HG03097 (cell line): Measurements from ENCODE around the gene MDGA2.
"Not testable (repeated sequence)": the region's sequence is repeated elsewhere in the genome, so short reads cannot be mapped to it uniquely, and the experiment has no call there.

Source experiments
- ATAC-seq: cut with Tn5 transposase; IDR thresholded peaks from one replicate; pipeline ENCODE4 v1.9.1; 2021; ENCODE audit not compliant: unreplicated experiment, low FRiP score

Gene MDGA2

DNA sequence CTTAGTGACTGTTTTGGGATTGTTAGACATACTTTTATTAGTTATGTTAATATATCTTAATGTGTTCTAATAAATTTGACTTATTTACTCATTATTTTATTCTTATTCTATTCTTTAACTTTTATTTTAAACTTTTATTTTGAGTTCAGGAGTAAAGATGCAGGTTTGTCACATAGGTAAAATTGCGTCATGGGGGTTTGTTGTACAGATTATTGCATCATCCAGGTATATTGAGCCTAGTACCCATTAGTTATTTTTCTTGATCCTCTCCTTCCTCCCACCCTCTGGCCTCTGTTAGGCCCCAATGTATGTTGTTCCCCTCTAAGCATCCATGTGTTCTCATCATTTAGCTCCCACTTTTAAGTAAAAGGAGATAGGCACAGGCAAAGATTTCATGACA lies 495.5 kb downstream of the MDGA2 start:
- ATAC-seq: no peak

DNA sequence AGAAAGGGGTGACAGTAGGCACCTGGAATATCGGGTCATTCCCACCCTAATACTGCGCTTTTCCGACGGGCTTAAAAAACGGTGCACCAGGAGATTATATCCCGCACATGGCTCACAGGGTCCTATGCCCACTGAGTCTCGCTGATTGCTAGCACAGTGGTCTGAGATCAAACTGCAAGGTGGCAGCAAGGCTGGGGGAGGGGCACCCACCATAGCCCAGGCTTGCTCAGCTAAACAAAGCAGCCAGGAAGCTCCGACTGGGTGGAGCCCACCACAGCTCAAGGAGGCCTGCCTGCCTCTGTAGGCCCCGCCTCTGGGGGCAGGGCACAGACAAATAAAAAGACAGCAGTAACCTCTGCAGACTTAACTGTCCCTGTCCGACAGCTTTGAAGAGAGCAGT lies 503.5 kb downstream of the MDGA2 start:
- not testable (repeated sequence) for ATAC-seq

DNA sequence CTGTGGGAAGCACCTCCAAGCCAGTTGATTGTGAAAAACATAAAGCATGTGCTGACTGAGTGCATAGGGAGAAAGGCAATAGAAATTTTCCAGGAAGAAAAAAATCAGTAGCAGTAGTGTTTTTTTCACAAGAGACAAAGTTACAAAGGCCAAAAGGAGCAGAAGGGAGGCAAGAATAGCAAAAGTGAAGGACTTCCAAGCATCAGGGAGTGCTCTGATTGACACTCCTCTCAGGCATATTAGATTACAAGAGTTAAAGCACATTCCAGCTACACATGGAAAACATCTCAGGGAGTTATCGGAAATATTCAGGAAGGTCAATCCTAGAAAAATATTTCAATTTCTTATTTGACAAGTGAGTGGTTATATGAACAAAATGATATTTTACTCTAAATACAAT lies 508.0 kb downstream of the MDGA2 start:
- no peak for ATAC-seq

DNA sequence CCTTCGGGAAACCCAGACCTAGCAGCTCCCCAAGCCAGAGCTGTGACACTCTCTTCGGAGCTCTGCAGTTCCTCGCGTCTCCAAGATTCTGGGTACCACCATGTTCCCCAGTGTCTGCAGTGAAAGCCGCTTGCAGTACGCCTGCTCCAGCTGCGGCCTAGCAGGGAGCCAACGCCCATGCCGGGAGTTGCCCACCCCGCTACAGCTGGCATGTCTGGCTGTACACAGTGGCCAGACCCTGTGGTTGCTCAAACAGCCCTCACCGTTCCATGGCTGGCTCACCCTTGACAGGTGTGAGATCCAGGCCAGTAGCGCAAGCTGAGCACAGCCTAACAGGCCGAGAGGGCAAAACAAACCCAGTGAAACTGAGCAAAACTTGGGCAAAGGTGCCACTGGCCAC lies 520.0 kb downstream of the MDGA2 start:
- no peak for ATAC-seq

DNA sequence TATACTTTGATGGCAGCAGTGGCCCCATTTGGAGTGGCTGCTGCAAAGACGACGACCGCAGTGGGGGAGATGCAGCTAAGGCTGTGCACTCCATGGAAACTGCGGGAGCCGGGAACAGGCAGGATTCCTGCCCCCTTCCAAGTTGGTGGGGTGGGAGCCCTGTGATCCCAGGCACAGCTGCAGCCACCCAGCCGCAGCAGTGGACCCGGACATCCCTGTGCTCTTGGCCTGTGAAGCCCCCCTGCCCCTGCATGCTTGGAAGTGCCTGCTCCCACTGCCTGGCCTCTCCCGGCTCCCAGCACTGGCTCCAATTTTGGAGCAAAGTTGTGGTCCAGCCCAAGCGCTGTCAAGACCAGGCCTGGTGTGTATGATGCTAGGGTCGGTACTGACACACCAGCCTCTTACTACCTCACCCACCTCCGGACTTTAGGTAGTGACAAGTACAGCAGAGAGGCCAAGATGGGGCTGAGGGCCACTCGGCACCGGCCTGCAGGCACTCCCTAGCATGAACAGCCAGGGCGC lies 521.1 kb downstream of the MDGA2 start:
- ATAC-seq: no peak

DNA sequence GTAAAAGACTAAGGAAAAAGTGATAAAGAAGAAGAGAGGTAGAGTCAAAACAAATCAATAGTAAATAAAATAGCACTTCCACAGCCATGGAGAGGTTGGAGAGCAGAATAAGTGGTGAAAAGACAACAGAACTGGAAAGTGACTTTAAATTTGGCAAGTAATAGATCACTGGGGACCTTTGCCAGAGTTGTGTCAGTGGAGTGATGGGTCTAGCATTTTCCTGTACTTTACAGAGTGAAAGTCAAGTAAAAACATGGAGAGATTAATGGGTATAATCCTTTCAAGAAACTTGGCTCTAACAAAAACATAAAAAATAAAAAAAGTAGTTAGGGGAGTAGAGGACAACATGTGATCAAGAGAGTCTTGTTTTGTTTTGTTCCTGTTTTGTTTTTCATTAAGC lies 521.7 kb downstream of the MDGA2 start:
- ATAC-seq: no peak

DNA sequence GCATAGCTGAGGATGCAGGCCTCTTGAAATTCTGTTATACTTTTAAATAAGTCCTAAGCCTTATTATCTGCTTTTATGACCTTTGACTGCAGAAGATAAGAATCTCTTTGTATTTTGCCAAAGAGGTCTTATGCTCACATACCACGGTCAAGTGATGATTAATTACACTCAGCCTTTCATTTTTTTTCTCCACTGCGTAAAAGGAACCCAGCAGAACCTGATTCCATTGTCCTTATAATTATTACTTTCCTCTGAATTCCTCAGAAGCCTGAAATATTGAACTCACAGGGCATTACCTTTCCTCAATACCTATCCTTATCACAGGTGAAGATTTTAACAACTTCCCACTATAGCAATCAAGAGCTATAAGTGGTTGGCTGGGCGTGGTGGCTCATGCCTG lies 525.1 kb downstream of the MDGA2 start:
- ATAC-seq: no peak

DNA sequence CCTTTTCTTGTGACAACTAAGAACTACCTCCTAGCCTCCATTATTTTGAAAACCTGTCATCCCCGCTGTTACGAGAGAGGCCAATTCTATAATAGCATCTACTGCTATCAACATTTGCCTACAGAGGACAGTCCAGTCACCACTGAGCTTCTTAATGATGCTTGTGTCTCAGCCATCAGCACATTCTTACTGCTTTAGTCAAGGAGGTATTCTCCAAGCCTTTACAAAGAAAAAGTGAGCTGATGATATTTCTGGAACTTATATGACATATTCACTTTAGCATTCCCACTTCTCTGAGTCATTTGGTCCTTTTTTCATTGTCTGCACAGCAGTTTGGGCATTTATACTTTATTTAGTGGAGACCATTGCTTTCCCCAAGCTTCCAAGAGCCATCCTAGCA lies 526.1 kb downstream of the MDGA2 start:
- ATAC-seq: no peak

DNA sequence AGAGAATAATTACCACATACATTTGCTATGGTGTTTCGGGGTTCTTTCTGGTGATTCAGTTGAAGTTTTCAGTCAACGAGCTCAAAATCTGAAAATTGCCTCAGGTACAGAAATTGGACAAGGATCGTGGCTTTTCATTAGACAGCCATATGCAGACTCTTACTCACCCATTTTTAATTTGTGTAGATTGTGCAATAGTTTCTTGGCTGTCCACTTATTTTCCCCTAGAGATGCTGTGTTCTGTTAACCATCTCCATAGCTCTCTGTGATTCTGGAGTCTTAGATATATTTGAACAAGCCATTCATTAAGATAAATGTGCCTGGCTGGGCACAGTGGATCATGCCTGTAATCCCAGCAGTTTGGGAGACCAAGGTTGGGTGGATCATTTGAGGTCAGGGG lies 526.7 kb downstream of the MDGA2 start:
- no peak for ATAC-seq

DNA sequence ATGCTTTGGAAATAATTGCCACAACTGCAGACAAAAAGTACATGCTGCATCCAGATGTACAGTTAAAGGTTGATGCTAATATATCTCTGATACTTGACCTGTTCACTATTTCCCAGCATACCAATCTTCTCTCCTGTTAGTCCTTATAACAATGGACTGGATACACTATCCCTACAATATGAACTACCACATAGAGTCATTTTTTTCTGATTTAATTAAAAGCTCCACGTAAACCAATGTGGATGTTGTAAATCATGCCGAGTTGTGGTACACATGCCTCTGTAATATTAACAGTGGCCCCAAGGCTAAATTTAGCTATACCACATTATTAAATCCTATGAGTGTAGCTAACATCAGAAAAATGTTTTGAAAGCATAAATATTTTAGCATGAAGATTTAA lies 554.8 kb downstream of the MDGA2 start:
- ATAC-seq: no peak

DNA sequence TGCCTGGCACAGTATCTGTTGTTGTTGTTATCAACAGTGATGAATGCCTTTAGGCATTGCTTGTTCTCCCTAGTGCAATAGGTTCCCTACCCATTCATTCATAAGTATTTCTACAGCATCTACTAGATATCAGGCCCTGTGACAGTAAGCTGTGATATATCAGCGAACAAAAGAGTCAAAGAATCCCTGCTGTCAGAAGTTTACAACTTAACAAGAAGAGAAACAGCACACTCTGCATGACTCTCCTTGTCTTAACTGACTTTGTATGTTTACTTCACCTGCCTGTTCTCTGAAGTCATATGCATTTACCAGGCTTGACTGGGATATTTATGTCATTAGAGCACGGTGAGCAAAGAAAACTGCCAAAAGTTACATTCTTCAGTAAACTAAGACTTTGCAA lies 571.6 kb downstream of the MDGA2 start:
- ATAC-seq: no peak

DNA sequence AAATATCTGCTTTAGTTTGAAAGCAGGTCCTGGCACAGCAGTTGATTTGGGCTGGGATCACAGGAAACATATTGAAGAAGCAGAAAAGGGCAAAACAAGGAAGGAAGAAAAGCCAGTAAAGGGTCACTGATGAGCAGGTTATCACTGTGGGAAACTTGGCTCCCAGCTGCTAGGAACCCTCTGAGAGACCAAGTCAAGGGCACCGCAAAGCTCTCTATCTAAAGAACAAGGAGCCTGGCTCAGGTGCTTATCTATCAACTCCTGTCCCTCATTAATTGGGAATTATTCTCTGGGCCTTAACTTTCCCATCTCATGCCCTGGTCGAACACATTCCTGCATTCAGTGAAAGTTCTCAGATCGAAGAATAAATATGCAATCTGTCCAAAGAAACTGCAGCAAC lies 572.9 kb downstream of the MDGA2 start:
- no peak for ATAC-seq

DNA sequence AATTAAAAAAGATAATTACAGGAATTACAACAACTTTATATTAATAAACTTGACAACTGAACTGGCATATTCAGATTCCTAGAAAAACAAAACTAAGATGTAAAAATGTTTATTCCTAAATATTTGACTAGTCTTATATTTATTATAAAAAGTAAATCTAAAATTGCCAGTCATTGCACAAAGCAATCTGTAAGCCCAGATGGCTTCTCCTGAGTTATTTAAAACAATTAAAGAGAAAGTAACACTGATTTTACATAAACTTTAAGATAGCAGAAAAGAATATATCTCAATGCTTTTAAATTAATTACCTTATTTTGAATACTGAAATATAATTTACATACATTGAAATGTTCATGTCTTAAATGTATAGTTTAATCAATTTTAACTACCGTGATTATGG lies 589.7 kb downstream of the MDGA2 start:
- ATAC-seq: no peak

DNA sequence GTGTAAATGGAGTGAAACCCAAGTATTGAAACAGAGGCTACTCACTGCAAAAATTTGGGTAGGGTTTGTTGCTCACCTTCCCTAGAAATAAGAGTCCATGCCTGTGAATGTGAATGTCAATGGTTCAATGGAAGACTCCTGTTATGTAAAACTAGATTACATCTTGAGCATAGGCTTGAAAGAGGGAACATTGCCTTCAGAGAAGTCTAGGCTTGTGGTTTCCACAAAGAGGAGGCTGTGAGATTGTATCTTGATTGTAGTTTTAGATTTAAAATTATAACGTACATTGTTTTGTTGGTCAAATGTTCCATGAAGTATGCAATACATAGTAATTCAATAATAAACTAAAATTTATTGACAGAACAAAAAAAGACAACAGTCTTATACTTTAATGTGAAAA lies 610.1 kb downstream of the MDGA2 start:
- no peak for ATAC-seq

DNA sequence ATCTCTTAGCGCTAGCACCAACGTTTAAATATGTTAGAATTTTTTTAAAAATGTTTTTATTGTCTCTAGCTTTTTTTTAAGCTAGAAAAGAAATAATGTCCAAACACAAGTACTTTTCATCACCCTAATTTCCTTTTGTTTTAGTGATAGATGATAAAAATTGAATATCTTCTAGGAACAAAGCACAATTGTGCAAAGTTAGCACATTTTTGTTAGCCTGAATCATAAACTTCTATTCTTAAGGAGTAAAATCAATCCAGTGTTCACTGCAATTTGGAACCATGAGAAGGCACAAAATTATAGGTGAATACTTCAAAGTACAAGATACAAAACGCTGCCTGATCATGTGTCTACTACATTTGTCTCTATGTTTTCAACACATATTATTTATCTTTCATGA lies 615.4 kb downstream of the MDGA2 start:
- ATAC-seq: no peak

DNA sequence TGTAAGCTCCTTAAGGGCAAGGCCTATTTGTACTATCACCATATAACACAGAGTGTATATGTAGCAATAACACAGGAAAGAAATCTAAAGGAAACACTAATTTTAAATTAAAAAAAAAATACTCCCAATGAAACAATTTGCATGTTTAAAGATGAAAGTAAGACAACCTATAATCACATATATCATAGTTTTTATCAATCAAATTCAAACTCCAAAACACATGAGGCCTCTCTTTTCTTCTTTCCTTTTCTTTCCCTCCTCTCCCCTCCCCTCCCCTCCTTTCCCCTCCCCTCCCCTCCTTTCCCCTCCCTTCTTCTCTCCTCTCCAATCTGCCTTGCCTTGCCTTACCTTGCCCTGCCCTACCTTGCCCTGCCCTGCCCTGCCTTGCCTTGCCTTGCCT lies 618.0 kb downstream of the MDGA2 start:
- ATAC-seq: no peak

DNA sequence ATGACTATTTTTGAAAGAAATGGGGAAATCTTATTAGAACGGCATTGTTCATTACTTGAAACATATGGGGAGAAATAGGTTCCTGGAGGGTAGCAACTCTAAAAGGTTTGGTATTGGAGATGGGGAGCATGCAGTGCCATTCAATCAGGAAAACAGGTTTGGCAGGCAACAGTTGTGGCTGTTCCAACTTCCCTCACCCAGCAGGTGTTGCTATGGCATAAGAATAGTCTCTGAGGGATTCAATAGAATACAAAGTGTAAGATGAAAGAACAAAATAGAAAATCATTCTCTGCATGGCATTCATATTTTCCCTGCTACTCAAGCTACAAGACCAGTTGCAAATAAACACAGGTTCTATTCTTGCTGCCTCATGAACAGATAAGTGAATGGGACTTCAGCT lies 630.6 kb downstream of the MDGA2 start:
- ATAC-seq: no peak

DNA sequence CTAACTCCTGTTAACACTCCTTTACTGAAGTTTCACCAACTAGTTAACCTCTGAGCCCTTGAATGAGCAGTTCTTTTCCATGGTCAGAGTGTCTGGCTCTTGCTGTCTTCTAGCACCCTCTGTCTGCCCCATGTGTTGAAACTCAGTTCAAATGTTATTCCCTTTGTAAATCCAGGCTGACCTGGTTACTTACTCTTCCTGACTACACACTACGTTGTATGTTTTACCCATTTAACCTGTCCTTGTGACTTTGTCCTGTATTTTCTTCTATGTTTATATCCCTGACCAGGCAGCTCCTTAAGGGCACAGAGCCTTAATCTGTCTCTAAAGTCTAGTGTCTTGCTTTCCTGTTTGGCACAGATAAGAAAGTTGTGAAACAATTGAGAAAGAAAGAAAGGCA lies 634.9 kb downstream of the MDGA2 start:
- ATAC-seq: no peak

DNA sequence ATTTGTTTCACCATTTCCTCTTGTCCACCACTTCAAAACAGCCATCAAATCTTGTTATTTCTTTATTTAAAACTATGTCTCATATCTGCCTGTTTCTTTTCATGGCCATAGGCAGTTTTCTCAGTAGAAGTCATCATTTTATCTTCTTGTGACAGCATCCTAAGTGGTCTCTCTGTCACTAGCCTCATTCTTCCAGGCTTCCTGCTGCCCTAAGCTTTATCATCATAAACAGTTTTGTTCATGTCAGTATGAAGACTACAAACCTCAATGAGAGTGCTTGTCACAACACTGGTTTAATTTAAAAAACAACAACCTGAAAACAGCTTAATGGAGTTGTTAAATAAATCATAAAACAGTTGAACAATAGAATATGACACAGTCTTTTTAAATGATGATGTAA lies 636.1 kb downstream of the MDGA2 start:
- no peak for ATAC-seq

DNA sequence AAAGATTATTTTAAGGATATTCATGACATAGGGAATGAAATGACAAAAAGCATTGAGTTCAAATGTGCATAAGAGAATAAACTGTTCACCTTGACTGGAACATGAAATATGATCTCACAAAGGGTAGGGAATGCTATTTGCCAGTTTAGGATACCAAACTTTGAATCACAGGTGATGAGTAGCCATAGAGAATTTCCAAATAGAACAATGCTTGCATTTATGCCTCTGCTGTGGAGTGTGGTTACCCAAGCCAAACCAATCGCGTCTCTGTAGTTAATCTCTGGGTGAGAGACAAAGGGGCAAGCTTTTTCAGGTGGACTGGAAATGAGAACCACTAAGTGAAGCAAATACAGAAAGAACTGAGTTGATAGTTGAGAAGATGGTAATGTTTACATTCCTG lies 652.7 kb downstream of the MDGA2 start:
- no peak for ATAC-seq

DNA sequence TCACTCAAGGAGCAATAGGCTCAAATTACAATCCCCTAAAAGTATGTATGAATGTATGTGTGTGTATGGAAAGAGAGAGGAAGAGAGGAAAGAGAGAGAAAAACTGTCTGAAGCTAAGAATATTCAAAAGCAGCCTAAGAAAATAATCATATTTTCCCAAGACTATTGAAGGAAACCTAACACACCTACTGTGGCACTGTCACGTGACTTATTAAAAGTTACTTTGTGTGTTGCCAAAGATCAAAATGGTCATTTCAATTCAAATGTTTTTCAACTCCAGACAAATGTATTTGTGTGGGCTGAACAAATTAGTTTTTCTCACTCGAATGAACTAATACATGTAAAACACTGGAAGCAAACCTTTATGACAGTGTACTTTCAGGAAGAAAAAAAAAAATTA lies 654.9 kb downstream of the MDGA2 start:
- no peak for ATAC-seq

DNA sequence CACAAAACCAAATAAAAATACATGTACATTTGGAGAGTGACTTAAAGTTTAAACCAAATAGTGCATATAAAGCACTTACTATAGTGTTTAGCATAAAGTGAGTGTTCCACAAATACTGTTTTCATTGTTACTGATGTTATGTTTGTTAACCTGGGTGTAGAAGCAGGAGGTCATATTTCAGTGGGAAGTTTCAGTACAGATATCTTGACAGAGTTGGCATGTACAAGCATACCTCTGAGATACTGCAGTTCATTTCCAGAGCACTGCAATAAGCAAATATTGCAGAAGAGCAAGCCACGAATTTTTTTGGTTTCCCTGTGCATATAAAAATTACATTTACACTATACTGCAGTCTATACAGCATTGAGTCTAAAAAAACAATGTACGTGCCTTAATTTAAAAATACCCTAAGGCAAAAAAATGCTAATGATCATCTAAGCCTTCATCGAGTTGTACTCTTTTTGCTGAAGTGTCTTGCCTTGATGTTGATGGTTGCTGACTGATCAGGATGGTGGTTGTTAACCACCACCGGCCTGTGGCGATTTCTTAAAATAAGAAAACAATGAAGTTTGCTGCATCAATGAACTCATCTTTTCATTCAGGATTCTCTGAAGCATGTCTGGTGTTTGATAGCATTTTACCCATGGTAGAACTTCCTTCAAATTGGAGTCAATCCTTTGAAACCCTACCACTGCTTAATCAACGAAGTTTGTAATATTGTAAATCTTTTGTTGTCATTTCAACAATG lies 662.7 kb downstream of the MDGA2 start:
- ATAC-seq: no peak

DNA sequence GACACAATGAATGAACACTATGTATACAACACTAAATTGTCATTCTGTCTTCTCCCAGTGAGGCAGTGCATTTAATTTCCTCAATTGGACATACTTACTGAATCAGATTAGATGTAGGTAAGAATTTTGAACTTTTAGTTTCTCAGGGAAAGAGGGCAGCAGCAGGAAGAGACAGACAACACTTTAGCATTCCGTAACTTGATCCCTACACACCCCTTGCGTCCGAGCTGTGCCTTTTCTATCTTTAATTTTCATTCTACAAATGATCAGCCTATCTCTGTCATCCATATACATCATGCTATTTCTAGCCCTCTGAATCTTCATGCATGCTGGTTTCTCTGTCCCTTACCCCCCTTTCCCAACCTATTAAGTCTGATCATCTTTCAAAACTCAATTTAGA lies 665.8 kb downstream of the MDGA2 start:
- ATAC-seq: no peak
